GM13977 (cell line): Measurements from ENCODE around the gene NEUROD2.
"Not testable (repeated sequence)": the region's sequence is repeated elsewhere in the genome, so short reads cannot be mapped to it uniquely, and the experiment has no call there.

ENCODE experiments used
- DNase-seq: peaks from one replicate; pipeline ENCODE4 v3.0.0; 2012; ENCODE audit warnings: low spot score
- CTCF ChIP-seq: IDR thresholded peaks from 2 replicates; pipeline ENCODE4 v1.5.1; 2012; ENCODE audit warnings: mild to moderate bottlenecking, control low read depth; ENCODE audit not compliant: insufficient read depth; ENCODE audit errors: extremely low read depth, missing control alignments
- in situ Hi-C: fragments of 300-500 bp; cut with MboI; formaldehyde crosslinking; loops from one replicate; pipeline ENCODE4 v1.12.0; 2022; ENCODE audit warnings: low sequenced_read_pairs, low pct_unique_long_range_greater_than_20kb, mixed read lengths, inconsistent platforms; ENCODE audit not compliant: unreplicated experiment

NEUROD2 gene

GRCh38 chr17:39595928-39596510 is 11.7 kb downstream of the NEUROD2 start:
- no peak for DNase-seq
- TF ChIP-seq CTCF, result no peak
- in situ Hi-C loops, result no loop called here

DNA sequence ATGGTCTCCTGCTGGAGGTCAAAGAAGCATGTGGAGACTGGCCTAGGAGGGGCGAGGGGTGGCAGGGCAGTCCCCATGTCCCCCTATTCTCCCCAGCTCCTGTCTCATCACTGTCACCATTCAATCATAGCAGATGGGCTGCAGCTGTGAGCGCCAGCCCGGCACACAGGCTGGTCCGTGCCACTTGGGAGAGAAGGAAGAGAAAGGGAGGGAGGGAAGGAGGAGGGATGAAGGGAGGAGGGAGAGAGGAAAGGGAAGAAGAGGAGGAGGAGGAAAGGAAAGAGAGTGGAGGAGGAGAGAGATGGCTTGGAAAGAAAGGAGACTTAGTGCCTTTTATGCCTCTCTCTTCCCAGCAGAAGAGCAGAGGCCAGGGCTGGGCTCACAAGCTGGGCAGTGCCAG is 12.4 kb downstream of the NEUROD2 start:
- in situ Hi-C loops, result no loop called here
- no peak for TF ChIP-seq CTCF

DNA sequence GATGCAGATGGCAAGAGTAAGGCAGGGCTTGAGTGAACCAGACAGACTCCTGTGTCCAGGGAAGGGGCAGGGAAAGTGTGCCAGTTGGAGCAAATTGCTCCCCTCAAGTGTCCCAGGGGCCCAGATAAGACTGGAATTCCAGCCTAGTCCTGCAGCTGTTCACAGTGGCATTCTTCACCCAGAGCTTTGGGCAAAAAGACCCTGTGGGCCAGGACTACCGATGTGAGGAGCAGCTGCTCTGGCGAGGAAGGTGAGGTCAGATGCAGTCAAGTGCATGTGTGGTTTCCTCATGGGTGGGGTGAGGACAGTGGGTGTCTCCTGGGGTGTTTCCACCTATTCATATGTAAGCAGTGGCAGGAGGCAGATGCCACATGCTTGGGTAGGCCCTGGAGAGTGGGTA is 14.3 kb downstream of the NEUROD2 start:
- TF ChIP-seq CTCF, result no peak
- no peak for DNase-seq
- in situ Hi-C loops, result no loop called here

More for the DNA sequence above, 12.4 kb downstream of the NEUROD2 start:
- no peak for DNase-seq

- in situ Hi-C loops, result no loop called here
- TF ChIP-seq CTCF, result no peak
- no peak for DNase-seq
Observed at GRCh38 chr17:39591958-39592954, 15.5 kb downstream of the NEUROD2 start.

DNA sequence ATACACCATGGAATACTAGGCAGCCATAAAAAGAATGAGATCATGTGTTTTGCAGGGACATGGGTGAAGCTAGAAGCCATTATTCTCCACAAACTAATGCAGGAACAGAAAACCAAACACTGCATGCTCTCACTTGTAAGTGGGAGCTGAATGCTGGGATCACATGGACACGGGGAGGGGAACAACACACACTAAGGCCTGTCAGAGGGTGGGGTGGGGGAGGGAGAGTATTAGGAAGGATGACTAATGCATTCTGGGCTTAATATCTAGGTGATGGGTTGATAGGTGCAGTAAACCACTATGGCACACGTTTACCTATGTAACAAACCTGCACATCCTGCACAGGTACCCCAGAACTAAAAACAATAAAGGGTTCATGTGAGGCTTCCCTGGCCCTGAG is 17.5 kb downstream of the NEUROD2 start:
- in situ Hi-C loops, DNase-seq: not testable (repeated sequence)

DNA sequence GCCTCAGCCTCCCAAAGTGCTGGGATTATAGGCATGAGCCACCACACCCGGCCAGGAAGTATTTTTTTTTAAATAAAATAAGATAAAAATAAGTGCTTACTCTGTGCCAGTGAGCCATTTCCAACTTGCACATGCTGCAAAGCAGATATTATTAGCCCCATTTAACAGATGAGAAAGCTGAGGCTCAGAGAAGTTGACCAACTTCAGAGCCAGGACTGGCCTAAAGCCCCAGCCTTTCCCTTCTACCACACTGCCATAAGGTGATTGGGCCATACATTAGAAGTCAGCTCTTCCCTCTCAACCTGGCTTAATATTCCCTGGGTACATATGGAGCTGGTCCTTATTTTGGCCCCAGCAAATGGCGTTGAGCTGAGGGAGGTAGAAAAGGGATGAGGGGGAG is 25.1 kb downstream of the NEUROD2 start:
- TF ChIP-seq CTCF, result no peak
- DNase-seq, result no peak
- in situ Hi-C loops, result no loop called here

GRCh38 chr17:39581759-39582085 is 26.0 kb downstream of the NEUROD2 start:
- DNase-seq, result no peak
- in situ Hi-C loops, result no loop called here
- no peak for TF ChIP-seq CTCF
